Trophoblast cell (in vitro differentiated cells and primary cell): ENCODE measurements around the gene ARAP1.

Experiments used
- DNase-seq, 2 donors: peaks; one replicate each; pipeline ENCODE4 v3.0.0-alpha.2; 2016
- H2AFZ ChIP-seq: 2 replicates; pipeline ENCODE4 v1.6.1; 2013; ENCODE audit warnings: low read length, moderate library complexity, mild to moderate bottlenecking; ENCODE audit not compliant: insufficient read depth, poor library complexity
- H2AK5ac ChIP-seq: 2 replicates; pipeline ENCODE4 v1.6.1; 2013; ENCODE audit warnings: mild to moderate bottlenecking, low read length
- H2BK120ac ChIP-seq: 2 replicates; pipeline ENCODE4 v1.6.1; 2013; ENCODE audit warnings: low read length, mild to moderate bottlenecking, moderate library complexity; ENCODE audit not compliant: insufficient read depth, poor library complexity
- H2BK12ac ChIP-seq: 2 replicates; pipeline ENCODE4 v1.6.1; 2013; ENCODE audit warnings: mild to moderate bottlenecking, low read length, moderate library complexity
- H2BK5ac ChIP-seq: 2 replicates; pipeline ENCODE4 v1.6.1; 2013; ENCODE audit warnings: low read length, low read depth, moderate library complexity, mild to moderate bottlenecking; ENCODE audit not compliant: poor library complexity
- H3K14ac ChIP-seq: 2 replicates; pipeline ENCODE4 v1.6.1; 2013; ENCODE audit warnings: mild to moderate bottlenecking, low read length
- H3K18ac ChIP-seq: 2 replicates; pipeline ENCODE4 v1.6.1; 2013; ENCODE audit warnings: mild to moderate bottlenecking, low read length
- H3K23ac ChIP-seq: 2 replicates; pipeline ENCODE4 v1.6.1; 2013; ENCODE audit warnings: low read length
- H3K27ac ChIP-seq: 2 replicates; pipeline ENCODE4 v1.5.1; 2013; ENCODE audit warnings: low read depth, mild to moderate bottlenecking, inconsistent platforms, low read length, moderate library complexity
- H3K27me3 ChIP-seq: 2 replicates; pipeline ENCODE4 v1.6.1; 2013; ENCODE audit warnings: inconsistent platforms, mild to moderate bottlenecking, low read length, moderate library complexity; ENCODE audit not compliant: insufficient read depth
- H3K36me3 ChIP-seq, 2 experiments: 1 replicate in 1 of 2; 2 replicates in 1 of 2; pipeline ENCODE4 v1.6.1; 2013; ENCODE audit warnings: low read length in 2 of 2, mild to moderate bottlenecking in 2 of 2, moderate library complexity in 1 of 2; ENCODE audit not compliant: insufficient read depth in 2 of 2, control insufficient read depth in 1 of 2
- H3K4ac ChIP-seq: 2 replicates; pipeline ENCODE4 v1.6.1; 2013; ENCODE audit warnings: low read depth, mild to moderate bottlenecking, low read length, moderate library complexity
- H3K4me1 ChIP-seq, 2 experiments: 1 replicate in 1 of 2; 2 replicates in 1 of 2; pipeline ENCODE4 v1.6.1; 2013; ENCODE audit warnings: low read length in 2 of 2, mild to moderate bottlenecking in 2 of 2, moderate library complexity in 1 of 2; ENCODE audit not compliant: insufficient read depth in 2 of 2, control insufficient read depth in 1 of 2
- H3K4me2 ChIP-seq: 2 replicates; pipeline ENCODE4 v1.6.1; 2013; ENCODE audit warnings: inconsistent platforms, mild to moderate bottlenecking, low read length, moderate library complexity
- H3K4me3 ChIP-seq: 2 replicates; pipeline ENCODE4 v1.5.1; 2013; ENCODE audit warnings: mild to moderate bottlenecking, low read depth, low read length, inconsistent platforms
- H3K79me1 ChIP-seq: one replicate; pipeline ENCODE4 v1.6.1; 2013; ENCODE audit warnings: low read length
- H3K79me2 ChIP-seq: 2 replicates; pipeline ENCODE4 v1.6.1; 2013; ENCODE audit warnings: low read length, mild to moderate bottlenecking; ENCODE audit not compliant: control insufficient read depth, insufficient read depth, poor library complexity
- H3K9ac ChIP-seq: 2 replicates; pipeline ENCODE4 v1.6.1; 2013; ENCODE audit warnings: mild to moderate bottlenecking, low read length
- H3K9me3 ChIP-seq: 2 replicates; pipeline ENCODE4 v1.6.1; 2013; ENCODE audit warnings: low read depth, mild to moderate bottlenecking, control low read depth, inconsistent platforms, low read length; ENCODE audit not compliant: insufficient read depth
- H4K12ac ChIP-seq: 2 replicates; pipeline ENCODE4 v1.6.1; 2013; ENCODE audit warnings: low read depth, mild to moderate bottlenecking, low read length, moderate library complexity
- H4K8ac ChIP-seq: 2 replicates; pipeline ENCODE4 v1.6.1; 2013; ENCODE audit warnings: low read depth, mild to moderate bottlenecking, low read length, moderate library complexity
- H4K91ac ChIP-seq: one replicate; pipeline ENCODE4 v1.6.1; 2013; ENCODE audit warnings: low read depth, mild to moderate bottlenecking, low read length, moderate library complexity
- WGBS: extraction: QIAGEN DNeasy Blood & Tissue Kit; methylation state at CpG from one replicate; pipeline ENCODE4 v1.1.7; 2013; ENCODE audit warnings: missing lambda C conversion rate; ENCODE audit not compliant: insufficient read length, insufficient coverage; ENCODE audit errors: extremely low coverage; 5-methylcytosine and 5-hydroxymethylcytosine counted together

ARAP1 gene

GRCh38 chr11:72755713-72756285 is 3.6 kb upstream of the ARAP1 start:
- peaks cover 3% of the 10 kb centered on the region for H3K79me2 ChIP-seq
- H4K12ac ChIP-seq: no peak overlapping the region
- no peak overlapping the region for H4K8ac ChIP-seq
- H4K91ac ChIP-seq: no peak overlapping the region
- no peak overlapping the region for H2BK12ac ChIP-seq
- peaks cover 6% of the 10 kb centered on the region for H3K9me3 ChIP-seq
- H2BK120ac ChIP-seq: no peak overlapping the region
- H3K4me1 ChIP-seq: peaks cover 16 to 19% of the 10 kb centered on the region in 2 experiments
- no peak overlapping the region for H3K27ac ChIP-seq
- no peak overlapping the region for H3K14ac ChIP-seq
- H2BK5ac ChIP-seq: no peak overlapping the region
- no peaks in the 10 kb centered on the region for H3K27me3 ChIP-seq
- no peak for DNase-seq
- no peak overlapping the region for H2AFZ ChIP-seq
- H2AK5ac ChIP-seq: no peak overlapping the region
- H3K36me3 ChIP-seq: peaks cover 39 to 46% of the 10 kb centered on the region in 2 experiments
- WGBS: no CpG with 5 or more reads among the region's 4 CpGs
- no peak overlapping the region for H3K4me2 ChIP-seq
- H3K18ac ChIP-seq: no peak overlapping the region
- H3K4me3 ChIP-seq: no peak overlapping the region
- no peak overlapping the region for H3K4ac ChIP-seq
- H3K79me1 ChIP-seq: peaks cover 9% of the 10 kb centered on the region
- no peak overlapping the region for H3K9ac ChIP-seq
- no peak overlapping the region for H3K23ac ChIP-seq

- H2AK5ac ChIP-seq: no peak overlapping the region
- no peaks in the 10 kb centered on the region for H3K27me3 ChIP-seq
- H3K14ac ChIP-seq: no peak overlapping the region
- H2BK120ac ChIP-seq: no peak overlapping the region
- H3K36me3 ChIP-seq: peaks cover 39 to 46% of the 10 kb centered on the region in 2 experiments
- DNase-seq: no peak
- no peak overlapping the region for H3K23ac ChIP-seq
- H3K9me3 ChIP-seq: peaks cover 6% of the 10 kb centered on the region
- H3K27ac ChIP-seq: no peak overlapping the region
- no peak overlapping the region for H4K8ac ChIP-seq
- H3K4me3 ChIP-seq: no peak overlapping the region
- no peak overlapping the region for H2BK5ac ChIP-seq
- H2BK12ac ChIP-seq: no peak overlapping the region
- H2AFZ ChIP-seq: no peak overlapping the region
- no peak overlapping the region for H3K18ac ChIP-seq
- H3K79me1 ChIP-seq: peaks cover 9% of the 10 kb centered on the region
- no peak overlapping the region for H4K12ac ChIP-seq
- no peak overlapping the region for H3K4me2 ChIP-seq
- peaks cover 16 to 18% of the 10 kb centered on the region in 2 experiments for H3K4me1 ChIP-seq
- no peak overlapping the region for H3K9ac ChIP-seq
- no CpG with 5 or more reads among the region's 48 CpGs for WGBS
- no peak overlapping the region for H4K91ac ChIP-seq
- H3K79me2 ChIP-seq: peaks cover 3% of the 10 kb centered on the region
- no peak overlapping the region for H3K4ac ChIP-seq
Observed at GRCh38 chr11:72754544-72755155, 2.4 kb upstream of the ARAP1 start.

DNA sequence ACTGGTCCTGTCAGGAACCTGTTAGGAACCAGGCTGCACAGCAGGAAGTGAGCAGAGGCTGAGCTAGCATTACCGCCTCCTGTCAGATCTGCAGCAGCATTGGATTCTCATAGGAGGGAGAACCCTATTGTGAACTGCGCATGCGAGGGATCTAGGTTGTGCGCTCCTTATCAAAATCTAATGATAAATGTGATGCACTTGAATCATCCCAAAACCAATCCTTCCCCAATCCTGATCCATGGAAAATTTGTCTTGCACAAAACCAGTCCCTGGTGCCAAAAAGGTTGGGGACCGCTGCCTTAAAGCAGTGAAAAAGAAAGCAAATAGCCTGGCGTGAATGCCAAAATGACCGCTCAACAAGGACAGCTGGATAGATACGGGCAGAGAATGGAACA is 1.9 kb upstream of the ARAP1 start:
- Histone ChIP-seq H2AK5ac (no peak overlapping the region), H3K27me3 (no peaks in the 10 kb centered on the region), H4K8ac (no peak overlapping the region), H3K36me3 (peaks cover 37 to 41% of the 10 kb centered on the region in 2 experiments), H3K9me3 (peaks cover 6% of the 10 kb centered on the region), H3K4me3 (no peak overlapping the region), H2BK5ac (no peak overlapping the region), H3K27ac (no peak overlapping the region), H3K18ac (no peak overlapping the region), H2AFZ (no peak overlapping the region), H3K4ac (no peak overlapping the region), H2BK12ac (no peak overlapping the region), H2BK120ac (no peak overlapping the region), H4K12ac (no peak overlapping the region), H3K9ac (no peak overlapping the region), H3K79me1 (peaks cover 9% of the 10 kb centered on the region), H3K14ac (no peak overlapping the region), H4K91ac (no peak overlapping the region), H3K4me2 (no peak overlapping the region), H3K79me2 (peaks cover 3% of the 10 kb centered on the region), H3K4me1 (peaks cover 16 to 18% of the 10 kb centered on the region in 2 experiments), H3K23ac (no peak overlapping the region)
- no peak for DNase-seq
- no CpG with 5 or more reads among the region's 8 CpGs for WGBS

GRCh38 chr11:72753341-72754148 is 1.3 kb upstream of the ARAP1 start:
- WGBS: no CpG with 5 or more reads among the region's 9 CpGs
- Histone ChIP-seq H2AK5ac (no peak overlapping the region), H3K27ac (no peak overlapping the region), H2AFZ (no peak overlapping the region), H3K27me3 (no peaks in the 10 kb centered on the region), H3K4ac (no peak overlapping the region), H2BK120ac (no peak overlapping the region), H3K4me2 (no peak overlapping the region), H4K91ac (no peak overlapping the region), H3K4me3 (no peak overlapping the region), H2BK5ac (no peak overlapping the region), H3K4me1 (peaks cover 16 to 18% of the 10 kb centered on the region in 2 experiments), H2BK12ac (no peak overlapping the region), H3K18ac (no peak overlapping the region), H3K79me2 (peaks cover 3% of the 10 kb centered on the region), H3K23ac (no peak overlapping the region), H4K12ac (no peak overlapping the region), H3K9ac (no peak overlapping the region), H3K36me3 (peaks cover 31 to 35% of the 10 kb centered on the region in 2 experiments), H4K8ac (no peak overlapping the region), H3K14ac (no peak overlapping the region), H3K79me1 (peaks cover 9% of the 10 kb centered on the region), H3K9me3 (peaks cover 6% of the 10 kb centered on the region)
- no peak for DNase-seq
